SU-DHL-6 (cell line): ENCODE results near the gene ANXA6.

Experiments
- H2AFZ ChIP-seq: fragments of 200-600 bp; sonication (generic); 2 replicates; pipeline ENCODE4 v1.6.1; 2014; ENCODE audit warnings: low read depth, mild to moderate bottlenecking, moderate library complexity, mixed read lengths, antibody characterized with exemption, low read length; ENCODE audit not compliant: severe bottlenecking
- H3F3A ChIP-seq: fragments of 200-600 bp; shearing (Covaris generic); 2 replicates; pipeline ENCODE4 v1.6.0; 2016; ENCODE audit warnings: antibody characterized with exemption, mild to moderate bottlenecking; ENCODE audit not compliant: insufficient read depth
- H3K27ac ChIP-seq: fragments of 200-600 bp; sonication (generic); 2 replicates; pipeline ENCODE4 v1.5.1; 2016; ENCODE audit warnings: low read depth, mild to moderate bottlenecking, low read length, moderate library complexity, mixed read lengths
- H3K27me3 ChIP-seq: fragments of 200-600 bp; sonication (generic), shearing (Covaris generic); 2 replicates; pipeline ENCODE4 v1.6.0; 2014; ENCODE audit warnings: mild to moderate bottlenecking, low read length
- H3K36me3 ChIP-seq: fragments of 200-600 bp; sonication (generic); 2 replicates; pipeline ENCODE4 v1.6.1; 2014; ENCODE audit warnings: mild to moderate bottlenecking, low read length, mixed read lengths
- H3K4me2 ChIP-seq: fragments of 300-600, 200-600 bp; shearing (Covaris generic), sonication (generic); 2 replicates; pipeline ENCODE4 v1.6.0; 2014; ENCODE audit warnings: low read length, low read depth, mild to moderate bottlenecking; ENCODE audit not compliant: poor library complexity, severe bottlenecking
- H3K4me3 ChIP-seq: fragments of 200-600 bp; sonication (generic); 2 replicates; pipeline ENCODE4 v1.5.1; 2014; ENCODE audit warnings: antibody characterized with exemption, low read length, mild to moderate bottlenecking, mixed read lengths; ENCODE audit not compliant: insufficient read depth, poor library complexity, severe bottlenecking
- H3K79me2 ChIP-seq: fragments of 200-600 bp; sonication (generic); 2 replicates; pipeline ENCODE4 v1.6.1; 2014; ENCODE audit warnings: mild to moderate bottlenecking, low read length, moderate library complexity; ENCODE audit not compliant: insufficient read depth
- H3K9ac ChIP-seq: fragments of 200-600 bp; sonication (generic); 2 replicates; pipeline ENCODE4 v1.7.0; 2014; ENCODE audit warnings: mild to moderate bottlenecking, low read length
- H3K9me2 ChIP-seq: fragments of 200-600 bp; sonication (generic); replicated peaks from 2 replicates; pipeline ENCODE4 v1.6.1; 2014; ENCODE audit warnings: low read length; ENCODE audit not compliant: insufficient read depth
- H3K9me3 ChIP-seq: fragments of 200-600 bp; sonication (generic); 2 replicates; pipeline ENCODE4 v1.6.1; 2014; ENCODE audit warnings: low read length, mixed read lengths; ENCODE audit not compliant: insufficient read depth
- H4K20me1 ChIP-seq: fragments of 200-600 bp; sonication (generic); 2 replicates; pipeline ENCODE4 v1.6.1; 2014; ENCODE audit warnings: low read depth, mild to moderate bottlenecking, antibody characterized with exemption, low read length, moderate library complexity, mixed read lengths
- CTCF ChIP-seq: fragments of 200-600 bp; sonication (generic); IDR thresholded peaks from one replicate; pipeline ENCODE4 v1.5.1; 2017; ENCODE audit warnings: antibody characterized with exemption, mild to moderate bottlenecking, low read length, moderate library complexity; ENCODE audit not compliant: insufficient read depth, poor library complexity, severe bottlenecking
- EZH2phosphoT487 ChIP-seq: fragments of 200-600 bp; sonication (generic), shearing (Covaris generic); conservative IDR thresholded peaks from 2 replicates; pipeline ENCODE4 v1.6.1; 2018; ENCODE audit warnings: mild to moderate bottlenecking, antibody characterized with exemption, low read length, moderate library complexity, mixed read lengths

Gene ANXA6

GRCh38 chr5:151062405-151063141, 95.0 kb downstream of the ANXA6 start:
- Histone ChIP-seq H3K79me2 (peaks cover 31% of the 10 kb centered on the region), H3K4me3 (no peak overlapping the region), H3K36me3 (no peaks in the 10 kb centered on the region), H3K4me2 (no peak overlapping the region), H3K27ac (peak overlapping the region; percentile 14; the same call in 1 of the 2 replicates), H4K20me1 (no peaks in the 10 kb centered on the region), H3K9me2 (no peaks in the 10 kb centered on the region), H3K27me3 (no peaks in the 10 kb centered on the region), H3K9me3 (no peaks in the 10 kb centered on the region), H2AFZ (no peak overlapping the region), H3F3A (peaks cover 8% of the 10 kb centered on the region), H3K9ac (no peak overlapping the region)
- TF ChIP-seq CTCF (no peak), EZH2phosphoT487 (no peak)

- no peak overlapping the region for H3K4me3 ChIP-seq
- peak overlapping the region; percentile 33 for H3K9ac ChIP-seq
- H3K36me3 ChIP-seq = no peaks in the 10 kb centered on the region
- no peaks in the 10 kb centered on the region for H3K27me3 ChIP-seq
- H3K4me2 ChIP-seq = peak overlapping the region; percentile 50
- no peak for TF ChIP-seq EZH2phosphoT487
- no peak for TF ChIP-seq CTCF
- no peak overlapping the region for H2AFZ ChIP-seq
- no peaks in the 10 kb centered on the region for H4K20me1 ChIP-seq
- no peaks in the 10 kb centered on the region for H3K9me3 ChIP-seq
- peaks cover 13% of the 10 kb centered on the region for H3K79me2 ChIP-seq
- H3F3A ChIP-seq = peaks cover 8% of the 10 kb centered on the region
- no peaks in the 10 kb centered on the region for H3K9me2 ChIP-seq
- H3K27ac ChIP-seq = peak overlapping the region; percentile 87
These were observed 96.8 kb downstream of the ANXA6 start for GRCh38 chr5:151060742-151061141.

- TF ChIP-seq CTCF = no peak
- TF ChIP-seq EZH2phosphoT487 = no peak
- peaks cover 8% of the 10 kb centered on the region for H3F3A ChIP-seq
- peak overlapping the region; percentile 50 for H3K4me2 ChIP-seq
- peak overlapping the region; percentile 87 for H3K27ac ChIP-seq
- H3K4me3 ChIP-seq = no peak overlapping the region
- H3K9ac ChIP-seq = peak overlapping the region; percentile 33
- H3K27me3 ChIP-seq = no peaks in the 10 kb centered on the region
- no peaks in the 10 kb centered on the region for H3K9me2 ChIP-seq
- no peaks in the 10 kb centered on the region for H3K9me3 ChIP-seq
- H3K36me3 ChIP-seq = no peaks in the 10 kb centered on the region
- no peaks in the 10 kb centered on the region for H4K20me1 ChIP-seq
- no peaks in the 10 kb centered on the region for H3K79me2 ChIP-seq
- H2AFZ ChIP-seq = no peak overlapping the region
These were observed 98.6 kb downstream of the ANXA6 start for GRCh38 chr5:151058891-151059489.
